OCI-LY3 (cell line): ENCODE results near the gene ZCCHC14.
"Not testable (repeated sequence)": the region's sequence is repeated elsewhere in the genome, so short reads cannot be mapped to it uniquely, and the experiment has no call there.

Experiments
- H2AFZ ChIP-seq: fragments of 200-600, 300-600 bp; shearing (Covaris generic); 2 replicates; pipeline ENCODE4 v1.6.0; 2014; ENCODE audit warnings: antibody characterized with exemption, low read depth, low read length
- H3K27ac ChIP-seq: fragments of 200-600, 300-600 bp; sonication (generic); 2 replicates; pipeline ENCODE4 v1.5.1; 2014; ENCODE audit warnings: mild to moderate bottlenecking, low read length, moderate library complexity, mixed read lengths
- H3K27me3 ChIP-seq: fragments of 200-600, 300-600 bp; sonication (generic); 2 replicates; pipeline ENCODE4 v1.6.1; 2014; ENCODE audit warnings: low read depth, low read length, mixed read lengths
- H3K36me3 ChIP-seq: fragments of 200-600, 300-600 bp; sonication (generic); replicated peaks from 2 replicates; pipeline ENCODE3; 2014; ENCODE audit warnings: low read depth, low read length, mixed read lengths
- H3K4me1 ChIP-seq: fragments of 300-600, 200-600 bp; sonication (generic); 2 replicates; pipeline ENCODE4 v1.6.1; 2014; ENCODE audit warnings: low read length, mixed read lengths
- H3K4me2 ChIP-seq: fragments of 200-600, 300-600 bp; sonication (generic); 2 replicates; pipeline ENCODE4 v1.6.1; 2014; ENCODE audit warnings: low read length, mixed read lengths
- H3K4me3 ChIP-seq: fragments of 300-600, 200-600 bp; sonication (generic); 2 replicates; pipeline ENCODE4 v1.5.1; 2014; ENCODE audit warnings: antibody characterized with exemption, mild to moderate bottlenecking, low read length, moderate library complexity
- H3K79me2 ChIP-seq: fragments of 300-600, 200-600 bp; shearing (Covaris generic); 2 replicates; pipeline ENCODE4 v1.6.1; 2014; ENCODE audit warnings: mild to moderate bottlenecking, low read length, mixed read lengths
- H3K9ac ChIP-seq: fragments of 300-600, 200-600 bp; shearing (Covaris generic); 2 replicates; pipeline ENCODE4 v1.6.0; 2014; ENCODE audit warnings: mild to moderate bottlenecking, low read length, moderate library complexity
- H3K9me3 ChIP-seq: fragments of 200-600, 300-600 bp; shearing (Covaris generic); 2 replicates; pipeline ENCODE4 v1.6.1; 2014; ENCODE audit warnings: low read length, mixed read lengths; ENCODE audit not compliant: insufficient read depth
- H4K20me1 ChIP-seq: fragments of 200-600, 300-600 bp; sonication (generic); 2 replicates; pipeline ENCODE4 v1.6.1; 2016; ENCODE audit warnings: low read length, mixed read lengths; ENCODE audit not compliant: insufficient read depth
- CTCF ChIP-seq: fragments of 200-600, 300-600 bp; sonication (generic); IDR thresholded peaks from 2 replicates; pipeline ENCODE4 v1.5.1; 2014; ENCODE audit warnings: antibody characterized with exemption, low read length, low read depth
- EZH2phosphoT487 ChIP-seq: fragments of 200-600 bp; shearing (Covaris generic); IDR thresholded peaks from 2 replicates; pipeline ENCODE4 v1.6.1; 2018; ENCODE audit warnings: antibody characterized with exemption, mixed run types, low read depth

The ZCCHC14 gene

GRCh38 chr16:87497023-87497766 is 4.4 kb upstream of the ZCCHC14 start:
- H3K79me2 ChIP-seq, H4K20me1 ChIP-seq, H2AFZ ChIP-seq, H3K9me3 ChIP-seq, H3K9ac ChIP-seq, H3K36me3 ChIP-seq: not testable (repeated sequence)
- Histone ChIP-seq H3K27me3 (peaks cover 41% of the 10 kb centered on the region), H3K4me3 (peak overlapping the region; percentile 66; the same call in 1 of the 2 replicates), H3K27ac (peak overlapping the region; percentile 47; the same call in 1 of the 2 replicates), H3K4me1 (peaks cover 67% of the 10 kb centered on the region), H3K4me2 (peak overlapping the region; percentile 92)

GRCh38 chr16:87496447-87496801 is 3.6 kb upstream of the ZCCHC14 start:
- peaks cover 41% of the 10 kb centered on the region for H3K27me3 ChIP-seq
- no peaks in the 10 kb centered on the region for H3K36me3 ChIP-seq

GRCh38 chr16:87495578-87496446 is 3.0 kb upstream of the ZCCHC14 start:
- Histone ChIP-seq H3K36me3 (no peaks in the 10 kb centered on the region), H3K4me3 (peak overlapping the region; percentile 66), H2AFZ (no peak overlapping the region), H3K79me2 (no peaks in the 10 kb centered on the region), H3K27me3 (peaks cover 41% of the 10 kb centered on the region), H3K9ac (peak overlapping the region; percentile 39; the same call in 1 of the 2 replicates), H3K27ac (peak overlapping the region; percentile 61), H3K4me1 (peaks cover 53% of the 10 kb centered on the region), H4K20me1 (no peaks in the 10 kb centered on the region), H3K9me3 (no peaks in the 10 kb centered on the region), H3K4me2 (peak overlapping the region; percentile 92)
- TF ChIP-seq EZH2phosphoT487 (no peak), CTCF (no peak; the same call in 1 of the 2 replicates)

More at GRCh38 chr16:87496447-87496801, 3.6 kb upstream of the ZCCHC14 start:
- no peaks in the 10 kb centered on the region for H3K9me3 ChIP-seq
- H3K27ac ChIP-seq: peak overlapping the region; percentile 61
- no peaks in the 10 kb centered on the region for H4K20me1 ChIP-seq
- H3K4me3 ChIP-seq: peak overlapping the region; percentile 66
- H3K9ac ChIP-seq: peak overlapping the region; percentile 39; the same call in 1 of the 2 replicates
- peaks cover 59% of the 10 kb centered on the region for H3K4me1 ChIP-seq
- H3K4me2 ChIP-seq: peak overlapping the region; percentile 92
- H2AFZ ChIP-seq: no peak overlapping the region
- peak; percentile 88 for TF ChIP-seq EZH2phosphoT487
- TF ChIP-seq CTCF: peak; percentile 33; the same call in 1 of the 2 replicates
- no peaks in the 10 kb centered on the region for H3K79me2 ChIP-seq

GRCh38 chr16:87493608-87494280 is 920 bp upstream of the ZCCHC14 start:
- peak overlapping the region; percentile 78 for H3K4me3 ChIP-seq
- no peak overlapping the region for H2AFZ ChIP-seq
- peaks cover 43% of the 10 kb centered on the region for H3K4me1 ChIP-seq
- no peaks in the 10 kb centered on the region for H3K9me3 ChIP-seq
- TF ChIP-seq EZH2phosphoT487 (no peak), CTCF (no peak)
- H4K20me1 ChIP-seq: no peaks in the 10 kb centered on the region
- peaks cover 27% of the 10 kb centered on the region for H3K27me3 ChIP-seq
- peak overlapping the region; percentile 47 for H3K9ac ChIP-seq
- peak overlapping the region; percentile 83 for H3K4me2 ChIP-seq
- H3K36me3 ChIP-seq: no peaks in the 10 kb centered on the region
- H3K27ac ChIP-seq: no peak overlapping the region
- H3K79me2 ChIP-seq: no peaks in the 10 kb centered on the region
